GM18907 (cell line): ENCODE results near the gene INAFM2.

Experiments
- ATAC-seq: cut with Tn5 transposase; IDR thresholded peaks from one replicate; pipeline ENCODE4 v1.9.1; 2021; ENCODE audit warnings: mild to moderate bottlenecking, moderate library complexity; ENCODE audit not compliant: unreplicated experiment

Gene INAFM2

GRCh38 chr15:40305281-40305680 is 18.2 kb upstream of the INAFM2 start:
- ATAC-seq = no peak

GRCh38 chr15:40306371-40306770 is 17.1 kb upstream of the INAFM2 start:
- no peak for ATAC-seq

- no peak for ATAC-seq
Observed at GRCh38 chr15:40306908-40307307, 16.6 kb upstream of the INAFM2 start.

- peak; percentile 65 for ATAC-seq
Observed at GRCh38 chr15:40307421-40308211, 15.9 kb upstream of the INAFM2 start, which contains the start of gene PLCB2. Gene PLCB2, minus strand, starts transcription at chr15:40307935. Its CDS starts 263 bp downstream, at chr15:40307672.

- no peak for ATAC-seq
Observed at GRCh38 chr15:40309344-40309862, 14.1 kb upstream of the INAFM2 start.

GRCh38 chr15:40310001-40310959 is 13.2 kb upstream of the INAFM2 start:
- no peak for ATAC-seq

- no peak for ATAC-seq
Observed at GRCh38 chr15:40310993-40311392, 12.5 kb upstream of the INAFM2 start.

GRCh38 chr15:40312370-40313158 is 10.9 kb upstream of the INAFM2 start:
- no peak for ATAC-seq

- ATAC-seq = no peak
Observed at GRCh38 chr15:40313531-40314398, 9.7 kb upstream of the INAFM2 start.

- no peak for ATAC-seq
Observed at GRCh38 chr15:40314723-40315276, 8.7 kb upstream of the INAFM2 start.

GRCh38 chr15:40316931-40317330 is 6.6 kb upstream of the INAFM2 start:
- no peak for ATAC-seq

- ATAC-seq = no peak
Observed at GRCh38 chr15:40317580-40317979, 5.9 kb upstream of the INAFM2 start.

GRCh38 chr15:40320409-40320808 is 3.1 kb upstream of the INAFM2 start:
- ATAC-seq = no peak

- ATAC-seq = no peak
Observed at GRCh38 chr15:40320931-40321371, 2.5 kb upstream of the INAFM2 start.

GRCh38 chr15:40322531-40323238 is 807 bp upstream of the INAFM2 start:
- ATAC-seq = no peak

GRCh38 chr15:40323953-40324937 is 753 bp downstream of the INAFM2 start:
- ATAC-seq = peak; percentile 7

- no peak for ATAC-seq
Observed at GRCh38 chr15:40325188-40325587, 1.7 kb downstream of the INAFM2 start.
